ENCODE results near the gene TYSND1. TPM values are rescaled to one million over a fixed set of nuclear protein-coding genes. Genes with fewer than 3 reads are reported as not detected.
A peak's percentile ranks its signal among the peaks of the same experiment; 100 is the strongest.

Gene TYSND1
- total and polyA plus RNA-seq, 2 of the 13 experiments (the other 11 are each of a cell fraction or from before 2014, with no cell fraction given) = 3.3 to 8.9 TPM

DNA sequence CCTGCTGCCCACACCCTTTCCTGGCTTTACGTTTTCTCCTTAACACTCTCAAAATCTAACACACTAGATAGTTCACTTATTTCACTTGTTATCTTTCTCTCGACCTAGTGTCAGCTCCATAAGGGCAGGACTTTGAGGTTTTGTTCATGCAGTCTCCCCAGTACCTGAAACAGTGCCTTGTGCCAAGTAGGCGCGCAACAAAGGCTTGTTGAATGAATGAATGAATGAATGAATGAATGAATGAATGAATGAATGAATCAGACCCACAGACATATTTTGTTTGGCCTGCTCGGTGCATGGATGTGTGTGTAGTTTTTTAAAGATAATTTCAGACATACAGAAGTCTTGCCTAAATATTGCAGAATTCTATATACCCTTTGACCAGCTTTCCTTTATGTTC, 6.2 kb downstream of the TYSND1 start:
- WGBS (ENCODE audit: low lambda C conversion rate) = 95% methylated on average over 5 of the region's 5 CpGs
- no peaks in the 10 kb centered on the region for H3K27me3 ChIP-seq (ENCODE audit: control insufficient read depth in 1 of 2, insufficient read depth in 2 of 2, low read length in 2 of 2)
- no peak for DNase-seq (ENCODE audit: low spot score)
- no peak overlapping the region for H3K27ac ChIP-seq (ENCODE audit: extremely low read length, insufficient read depth, low read length)
- H3K4me1 ChIP-seq (ENCODE audit: insufficient read depth, low read length) = peaks cover 25% of the 10 kb centered on the region
- intact Hi-C loops (cut with micrococcal nuclease; ENCODE audit: unreplicated experiment) = no loop called here
- H3K36me3 ChIP-seq (replicated peaks in 1 of 2; ENCODE audit: control insufficient read depth in 1 of 2, insufficient read depth in 2 of 2, low read length in 2 of 2) = no peaks in the 10 kb centered on the region
- H4K20me1 ChIP-seq (ENCODE audit: insufficient read depth, low read length) = no peaks in the 10 kb centered on the region
- H3K79me2 ChIP-seq (ENCODE audit: insufficient read depth, low read length) = peaks cover 7% of the 10 kb centered on the region
- no peak overlapping the region for H3K4me3 ChIP-seq (replicated peaks in 1 of 3; ENCODE audit: insufficient read depth in 1 of 3, low read depth in 2 of 3, low read length in 3 of 3)
- no peaks in the 10 kb centered on the region for H3K9me3 ChIP-seq (ENCODE audit: low read length)
- H2AFZ ChIP-seq (ENCODE audit: low read length) = no peak overlapping the region
- no peak overlapping the region for H3K4me2 ChIP-seq (ENCODE audit: low read depth, low read length)
- no peak for TF ChIP-seq ZBTB38 (CRISPR knock-in tag; IDR thresholded peaks at IDR 0.05)
- TF ChIP-seq BHLHE40 (IDR thresholded peaks at IDR 0.05; ENCODE audit: low read length) = no peak
- TF ChIP-seq ZNF24 (IDR thresholded peaks at IDR 0.05) = peak; percentile 73
- TF ChIP-seq, protein P1, sequence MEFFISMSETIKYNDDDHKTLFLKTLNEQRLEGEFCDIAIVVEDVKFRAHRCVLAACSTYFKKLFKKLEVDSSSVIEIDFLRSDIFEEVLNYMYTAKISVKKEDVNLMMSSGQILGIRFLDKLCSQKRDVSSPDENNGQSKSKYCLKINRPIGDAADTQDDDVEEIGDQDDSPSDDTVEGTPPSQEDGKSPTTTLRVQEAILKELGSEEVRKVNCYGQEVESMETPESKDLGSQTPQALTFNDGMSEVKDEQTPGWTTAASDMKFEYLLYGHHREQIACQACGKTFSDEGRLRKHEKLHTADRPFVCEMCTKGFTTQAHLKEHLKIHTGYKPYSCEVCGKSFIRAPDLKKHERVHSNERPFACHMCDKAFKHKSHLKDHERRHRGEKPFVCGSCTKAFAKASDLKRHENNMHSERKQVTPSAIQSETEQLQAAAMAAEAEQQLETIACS (CRISPR knock-in tag; IDR thresholded peaks at IDR 0.05) = no peak
- no peak for TF ChIP-seq BCL6 (CRISPR knock-in tag; IDR thresholded peaks at IDR 0.05)
- in situ Hi-C loops (cut with HindIII; ENCODE audit: extremely low pct_ligation_motif_present, low pct_unique_long_range_greater_than_20kb) = no loop called here
- CTCF ChIA-PET (ENCODE audit: low intra/inter-chr PET ratio, low total read pairs) = no interaction called here
- H3K9ac ChIP-seq (ENCODE audit: insufficient read depth, low read depth, low read length) = no peak overlapping the region
- ATAC-seq = no peak
- POLR2A ChIA-PET = no interaction called here
- no TSS peak for BruUV-seq (replicated peaks)
- FAIRE-seq = no peak

DNA sequence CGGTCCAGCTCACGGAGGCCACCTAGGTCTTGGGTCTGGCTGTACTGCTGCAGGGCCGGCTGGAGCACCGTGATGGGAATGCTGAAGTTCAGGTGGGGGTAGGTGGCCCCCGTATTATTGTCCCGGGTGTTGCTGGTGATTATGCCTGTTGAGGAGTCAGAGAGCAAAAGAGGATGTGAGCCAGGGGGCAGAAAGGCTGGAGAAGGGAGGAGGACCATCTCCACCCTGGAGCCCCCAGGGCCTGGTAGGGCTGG, 6.6 kb downstream of the TYSND1 start:
- intact Hi-C loops (cut with micrococcal nuclease; ENCODE audit: unreplicated experiment) = no loop called here

More for the DNA sequence above, 6.6 kb downstream of the TYSND1 start:
- H3K27me3 ChIP-seq (ENCODE audit: control insufficient read depth in 1 of 2, insufficient read depth in 2 of 2, low read length in 2 of 2) = no peaks in the 10 kb centered on the region
- no peak overlapping the region for H3K4me2 ChIP-seq (ENCODE audit: low read depth, low read length)
- no peaks in the 10 kb centered on the region for H4K20me1 ChIP-seq (ENCODE audit: insufficient read depth, low read length)
- POLR2A ChIA-PET = no interaction called here
- peaks cover 22% of the 10 kb centered on the region for H3K4me1 ChIP-seq (ENCODE audit: insufficient read depth, low read length)
- FAIRE-seq (no peak), ATAC-seq (no peak), DNase-seq (ENCODE audit: low spot score) (no peak)
- H3K36me3 ChIP-seq (replicated peaks in 1 of 2; ENCODE audit: control insufficient read depth in 1 of 2, insufficient read depth in 2 of 2, low read length in 2 of 2) = no peaks in the 10 kb centered on the region
- H3K79me2 ChIP-seq (ENCODE audit: insufficient read depth, low read length) = peaks cover 4% of the 10 kb centered on the region
- H3K4me3 ChIP-seq (replicated peaks in 1 of 3; ENCODE audit: insufficient read depth in 1 of 3, low read depth in 2 of 3, low read length in 3 of 3) = no peak overlapping the region
- no peak overlapping the region for H3K9ac ChIP-seq (ENCODE audit: insufficient read depth, low read depth, low read length)
- H3K27ac ChIP-seq (ENCODE audit: extremely low read length, insufficient read depth, low read length) = no peak overlapping the region
- H2AFZ ChIP-seq (ENCODE audit: low read length) = no peak overlapping the region
- no TSS peak for BruUV-seq (replicated peaks)
- CTCF ChIA-PET (ENCODE audit: low intra/inter-chr PET ratio, low total read pairs) = no interaction called here
- no peaks in the 10 kb centered on the region for H3K9me3 ChIP-seq (ENCODE audit: low read length)
- no peak for TF ChIP-seq EZH2 (conservative IDR thresholded peaks at IDR 0.05; ENCODE audit: low read depth, low read length)
- no peak for TF ChIP-seq SALL2 (CRISPR knock-in tag; IDR thresholded peaks at IDR 0.05)
- TF ChIP-seq AGO2 (optimal IDR thresholded peaks at IDR 0.05; ENCODE audit: low read depth, low read length) = peak; percentile 11
- 97% methylated on average over 4 of the region's 6 CpGs for WGBS (ENCODE audit: low lambda C conversion rate)
- in situ Hi-C loops (cut with HindIII; ENCODE audit: extremely low pct_ligation_motif_present, low pct_unique_long_range_greater_than_20kb) = no loop called here

Data from HepG2 (cell line).